Mesodermal cell (in vitro differentiated cells): ENCODE measurements around the gene ADCY9.

Source experiments
- H3K27ac ChIP-seq: 2 replicates; pipeline ENCODE4 v1.7.0; 2013; ENCODE audit warnings: mild to moderate bottlenecking, low read depth, low read length, moderate library complexity; ENCODE audit not compliant: severe bottlenecking
- H3K36me3 ChIP-seq: 2 replicates; pipeline ENCODE4 v1.7.1; 2013; ENCODE audit warnings: mild to moderate bottlenecking, low read length, moderate library complexity; ENCODE audit not compliant: control insufficient read depth, insufficient read depth
- H3K4me1 ChIP-seq: one replicate; pipeline ENCODE4 v1.7.1; 2013; ENCODE audit warnings: mild to moderate bottlenecking, low read length; ENCODE audit not compliant: insufficient read depth, control insufficient read depth, poor library complexity, severe bottlenecking
- H3K4me3 ChIP-seq: 2 replicates; pipeline ENCODE4 v1.7.0; 2013; ENCODE audit warnings: low read length, control low read depth, mild to moderate bottlenecking; ENCODE audit not compliant: insufficient read depth, poor library complexity, severe bottlenecking; ENCODE audit errors: extremely low read depth
- H3K9me3 ChIP-seq: 2 replicates; pipeline ENCODE4 v1.7.1; 2013; ENCODE audit warnings: mild to moderate bottlenecking, low read length, moderate library complexity; ENCODE audit not compliant: control insufficient read depth
- WGBS, 2 experiments: methylation state at CpG; one replicate each; pipeline ENCODE4 v1.1.5; 2013; ENCODE audit warnings: missing lambda C conversion rate in 2 of 2; ENCODE audit not compliant: insufficient coverage in 2 of 2; 5-methylcytosine and 5-hydroxymethylcytosine counted together

ADCY9 gene

GRCh38 chr16:3974751-3975150, 141.5 kb downstream of the ADCY9 start:
- no peak overlapping the region for H3K27ac ChIP-seq
- H3K9me3 ChIP-seq: no peaks in the 10 kb centered on the region
- no peak overlapping the region for H3K4me3 ChIP-seq
- no peaks in the 10 kb centered on the region for H3K4me1 ChIP-seq
- peaks cover 9% of the 10 kb centered on the region for H3K36me3 ChIP-seq
- 88% methylated on average over 5 of the region's 8 CpGs for WGBS, 2 experiments

GRCh38 chr16:3971706-3972105, 144.5 kb downstream of the ADCY9 start:
- 93 to 94% methylated on average over 6 to 7 of the region's 8 CpGs for whole genome bisulfite sequencing, 2 experiments

GRCh38 chr16:3971261-3971660, 145.0 kb downstream of the ADCY9 start:
- H3K36me3 ChIP-seq: peaks cover 6% of the 10 kb centered on the region
- no peak overlapping the region for H3K27ac ChIP-seq
- H3K4me3 ChIP-seq: no peak overlapping the region

More at GRCh38 chr16:3971706-3972105, 144.5 kb downstream of the ADCY9 start:
- no peaks in the 10 kb centered on the region for H3K4me1 ChIP-seq
- no peak overlapping the region for H3K27ac ChIP-seq
- peaks cover 2% of the 10 kb centered on the region for H3K36me3 ChIP-seq
- no peak overlapping the region for H3K4me3 ChIP-seq
- no peaks in the 10 kb centered on the region for H3K9me3 ChIP-seq

GRCh38 chr16:3968551-3968950, 147.7 kb downstream of the ADCY9 start:
- Histone ChIP-seq H3K4me1 (peaks cover 3% of the 10 kb centered on the region), H3K9me3 (no peaks in the 10 kb centered on the region), H3K4me3 (no peak overlapping the region), H3K27ac (no peak overlapping the region), H3K36me3 (peaks cover 12% of the 10 kb centered on the region)
- WGBS, 2 experiments: 94 to 98% methylated on average over 7 of the region's 8 CpGs

More at GRCh38 chr16:3971261-3971660, 145.0 kb downstream of the ADCY9 start:
- no peaks in the 10 kb centered on the region for H3K9me3 ChIP-seq
- H3K4me1 ChIP-seq: no peaks in the 10 kb centered on the region
- 96 to 98% methylated on average over 7 to 8 of the region's 9 CpGs for WGBS, 2 experiments

GRCh38 chr16:3966681-3967080, 149.6 kb downstream of the ADCY9 start:
- Histone ChIP-seq H3K36me3 (peaks cover 12% of the 10 kb centered on the region), H3K9me3 (no peaks in the 10 kb centered on the region), H3K4me3 (no peak overlapping the region), H3K27ac (no peak overlapping the region), H3K4me1 (peaks cover 8% of the 10 kb centered on the region)
- WGBS, 2 experiments: 94% methylated on average over 24 of the region's 24 CpGs

- Histone ChIP-seq H3K9me3 (no peaks in the 10 kb centered on the region), H3K27ac (no peak overlapping the region), H3K4me1 (peaks cover 8% of the 10 kb centered on the region), H3K36me3 (peaks cover 12% of the 10 kb centered on the region), H3K4me3 (no peak overlapping the region)
- 96 to 98% methylated on average over 47 to 50 of the region's 50 CpGs for WGBS, 2 experiments
These were observed 150.3 kb downstream of the ADCY9 start for GRCh38 chr16:3965781-3966582.

GRCh38 chr16:3965306-3965705, 150.9 kb downstream of the ADCY9 start:
- Histone ChIP-seq H3K27ac (no peak overlapping the region), H3K4me1 (peaks cover 10% of the 10 kb centered on the region), H3K36me3 (peaks cover 12% of the 10 kb centered on the region), H3K4me3 (no peak overlapping the region), H3K9me3 (no peaks in the 10 kb centered on the region)
- 88 to 94% methylated on average over 14 to 15 of the region's 15 CpGs for WGBS, 2 experiments

GRCh38 chr16:3964686-3965290, 151.5 kb downstream of the ADCY9 start:
- 97 to 98% methylated on average over 23 to 25 of the region's 28 CpGs for WGBS, 2 experiments

GRCh38 chr16:3963886-3964685, 152.2 kb downstream of the ADCY9 start:
- Histone ChIP-seq H3K4me1 (peaks cover 10% of the 10 kb centered on the region), H3K4me3 (no peak overlapping the region), H3K36me3 (peaks cover 12% of the 10 kb centered on the region), H3K9me3 (no peaks in the 10 kb centered on the region), H3K27ac (no peak overlapping the region)
- 87 to 89% methylated on average over 18 to 25 of the region's 29 CpGs for WGBS, 2 experiments

More at GRCh38 chr16:3964686-3965290, 151.5 kb downstream of the ADCY9 start:
- H3K36me3 ChIP-seq: peaks cover 12% of the 10 kb centered on the region
- H3K4me1 ChIP-seq: peaks cover 10% of the 10 kb centered on the region
- no peaks in the 10 kb centered on the region for H3K9me3 ChIP-seq
- H3K27ac ChIP-seq: no peak overlapping the region
- H3K4me3 ChIP-seq: no peak overlapping the region

- Histone ChIP-seq H3K4me3 (no peak overlapping the region), H3K9me3 (no peaks in the 10 kb centered on the region), H3K27ac (no peak overlapping the region), H3K4me1 (peaks cover 10% of the 10 kb centered on the region), H3K36me3 (peaks cover 12% of the 10 kb centered on the region)
- WGBS, 2 experiments: 54 to 67% methylated on average over 15 to 17 of the region's 17 CpGs
These were observed 153.0 kb downstream of the ADCY9 start for GRCh38 chr16:3963203-3963602.
